GM21423 (cell line): ENCODE measurements around the gene SLIT3.

Experiments
- ATAC-seq: cut with Tn5 transposase; IDR thresholded peaks from one replicate; pipeline ENCODE4 v1.9.1; 2021; ENCODE audit warnings: mild to moderate bottlenecking, moderate library complexity; ENCODE audit not compliant: unreplicated experiment

Gene SLIT3

GRCh38 chr5:168879331-168879730 is 421.6 kb downstream of the SLIT3 start:
- ATAC-seq: peak; percentile 19

DNA sequence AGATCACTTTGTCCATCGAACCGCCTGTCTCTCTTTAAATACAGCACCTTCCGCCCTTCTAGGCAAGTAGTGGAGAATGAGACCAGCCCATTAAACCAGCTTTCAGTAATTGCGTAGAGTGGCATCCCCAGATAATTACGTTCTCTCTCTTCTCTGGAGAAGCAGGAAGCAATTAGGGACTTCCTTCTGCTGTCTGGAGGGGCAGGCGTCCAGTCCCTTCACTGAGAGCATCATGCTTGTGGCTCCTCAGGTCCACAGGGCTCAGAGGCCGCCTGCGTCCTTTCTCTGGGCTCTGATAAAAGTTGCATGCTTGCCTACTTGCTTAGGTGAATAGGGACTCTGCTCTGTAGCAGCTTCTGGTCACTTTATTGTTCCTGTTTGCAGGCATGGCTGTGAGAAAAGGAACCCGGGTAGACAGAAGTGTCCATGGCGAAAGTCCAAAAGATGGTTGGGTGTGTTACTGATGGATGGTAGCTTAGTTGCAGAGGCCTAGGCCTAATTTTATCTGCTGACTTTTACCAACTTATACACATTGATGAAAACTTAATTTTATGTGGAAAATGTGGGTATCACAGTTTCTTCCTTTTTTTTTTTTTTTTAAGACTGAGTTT is 422.7 kb downstream of the SLIT3 start:
- no peak for ATAC-seq

- no peak for ATAC-seq
Observed at GRCh38 chr5:168877132-168877892, 423.6 kb downstream of the SLIT3 start.

DNA sequence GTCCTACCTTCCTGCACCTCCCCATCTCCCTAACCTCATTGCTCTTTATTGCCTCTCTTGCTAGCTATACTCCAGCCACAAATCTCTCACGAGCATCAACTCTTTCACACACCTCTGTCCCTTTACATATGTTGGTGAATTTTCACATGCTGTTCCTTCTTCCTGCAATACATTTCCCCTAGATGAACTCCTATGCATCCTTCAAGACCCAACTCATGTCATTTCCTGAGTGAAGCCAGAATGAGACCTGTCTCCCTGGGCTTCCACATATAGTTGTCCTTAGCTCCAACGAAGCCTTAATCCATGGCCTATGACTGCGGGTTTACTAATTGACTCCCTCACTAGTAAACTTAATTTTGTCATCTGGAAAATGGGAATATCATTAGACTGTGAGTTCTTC is 424.5 kb downstream of the SLIT3 start:
- ATAC-seq: no peak

GRCh38 chr5:168875832-168876231 is 425.1 kb downstream of the SLIT3 start:
- ATAC-seq: no peak

- ATAC-seq: no peak
Observed at GRCh38 chr5:168874713-168875380, 426.1 kb downstream of the SLIT3 start.

- no peak for ATAC-seq
Observed at GRCh38 chr5:168872246-168872645, 428.7 kb downstream of the SLIT3 start.

DNA sequence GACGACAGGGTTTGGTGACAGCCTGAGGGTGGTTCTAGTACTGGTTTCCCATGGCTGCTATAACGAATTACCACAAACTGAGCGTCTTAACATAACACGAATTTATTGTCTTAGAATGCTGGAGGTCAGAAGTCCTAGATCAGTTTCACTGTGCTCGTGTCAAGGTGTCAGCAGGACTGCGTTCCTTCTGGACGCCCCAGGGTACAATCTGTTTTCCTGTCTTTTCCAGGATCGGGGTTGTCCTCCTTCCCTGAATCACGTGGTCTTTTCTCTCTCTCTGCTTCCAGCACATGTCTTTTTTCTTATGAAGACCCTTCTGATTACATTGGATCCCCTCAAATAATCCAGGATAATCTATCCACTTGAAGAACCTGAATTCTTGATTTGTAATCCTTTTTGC is 430.0 kb downstream of the SLIT3 start:
- no peak for ATAC-seq

DNA sequence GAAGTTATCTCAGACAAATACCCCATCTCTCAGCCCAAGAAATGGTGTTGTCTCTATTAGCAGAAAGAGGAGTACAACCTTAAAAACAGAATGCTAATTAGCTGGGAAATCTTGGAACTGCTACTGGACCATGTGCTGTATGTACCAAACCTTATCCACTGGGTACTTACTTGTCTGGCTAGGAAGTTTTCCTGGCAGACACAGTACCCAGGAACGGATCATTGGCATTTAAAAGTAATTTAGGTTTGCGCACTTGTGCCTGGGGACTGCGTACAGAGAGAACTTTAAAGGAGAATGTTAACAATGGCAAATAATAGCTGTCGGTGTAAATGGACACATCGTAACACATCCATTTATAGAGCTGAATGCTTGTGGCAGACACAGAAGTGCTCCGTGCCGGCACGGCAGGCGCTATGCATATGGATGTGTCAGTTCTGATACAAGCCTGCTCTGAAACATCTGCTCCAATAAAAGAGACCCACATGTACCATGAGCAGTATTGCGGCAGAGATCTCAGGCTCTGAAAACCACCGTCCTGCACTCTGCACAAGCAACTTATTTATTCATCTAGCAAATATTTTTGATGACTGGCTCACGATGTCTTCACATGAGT is 431.2 kb downstream of the SLIT3 start:
- no peak for ATAC-seq

- ATAC-seq: no peak
Observed at GRCh38 chr5:168867241-168867640, 433.7 kb downstream of the SLIT3 start.

DNA sequence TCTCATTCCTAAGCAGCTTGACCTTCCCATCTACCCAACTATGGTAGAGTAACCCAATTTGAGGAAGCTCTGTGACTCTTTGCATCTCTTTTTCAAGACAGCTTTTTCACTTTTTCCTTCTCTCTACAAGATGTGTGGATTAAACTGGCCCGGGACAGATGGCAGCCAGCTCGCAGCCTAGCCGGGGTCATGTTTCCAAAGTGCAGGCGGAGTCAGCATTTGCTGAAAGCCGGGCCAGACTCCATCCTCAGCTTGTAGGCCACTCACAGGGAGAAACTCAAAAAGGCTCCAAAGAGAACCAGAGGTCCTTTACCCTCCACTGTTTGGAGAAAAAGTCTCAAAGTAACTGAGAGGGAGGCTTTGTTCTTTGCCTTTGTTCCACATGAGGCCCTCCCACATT is 435.0 kb downstream of the SLIT3 start:
- ATAC-seq: no peak

DNA sequence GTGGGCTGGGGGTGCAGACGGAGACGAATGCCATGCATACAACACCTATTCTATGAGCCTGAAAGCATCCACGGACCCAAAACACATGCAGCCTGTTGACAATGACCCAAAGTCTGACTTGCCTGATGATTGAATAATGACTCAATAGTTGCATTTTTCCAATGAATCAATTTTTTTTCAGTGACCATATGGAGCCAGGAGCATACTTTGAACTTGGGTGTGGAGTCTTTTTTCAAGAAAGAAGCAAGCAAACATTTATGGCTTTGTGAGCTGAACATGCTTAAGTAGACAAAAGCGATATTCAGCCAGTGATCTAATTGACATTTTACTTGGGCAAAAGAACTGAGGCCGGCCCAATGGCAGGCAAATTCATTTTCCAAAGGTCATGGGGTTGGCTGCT is 437.9 kb downstream of the SLIT3 start:
- no peak for ATAC-seq

DNA sequence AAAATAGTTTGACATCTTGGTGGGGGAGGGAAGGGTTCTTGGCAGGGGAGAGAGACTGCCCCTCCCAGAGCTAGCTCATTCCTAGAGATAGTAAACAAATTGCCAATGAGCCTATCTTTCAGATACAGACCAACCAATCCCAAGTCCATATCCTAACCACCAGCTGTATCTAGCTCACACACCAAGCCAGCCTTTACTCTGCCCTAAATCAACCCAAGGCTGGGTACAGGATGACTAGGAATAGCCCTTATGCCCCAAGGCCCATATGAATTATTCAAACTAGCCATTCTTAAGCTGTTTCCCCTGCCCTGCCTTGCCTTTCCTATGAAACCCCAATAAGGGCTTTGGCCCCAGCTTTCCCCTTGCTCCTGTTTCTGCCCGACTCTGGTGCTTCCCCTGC is 440.4 kb downstream of the SLIT3 start:
- ATAC-seq: no peak

GRCh38 chr5:168860081-168860480 is 440.9 kb downstream of the SLIT3 start:
- ATAC-seq: no peak

DNA sequence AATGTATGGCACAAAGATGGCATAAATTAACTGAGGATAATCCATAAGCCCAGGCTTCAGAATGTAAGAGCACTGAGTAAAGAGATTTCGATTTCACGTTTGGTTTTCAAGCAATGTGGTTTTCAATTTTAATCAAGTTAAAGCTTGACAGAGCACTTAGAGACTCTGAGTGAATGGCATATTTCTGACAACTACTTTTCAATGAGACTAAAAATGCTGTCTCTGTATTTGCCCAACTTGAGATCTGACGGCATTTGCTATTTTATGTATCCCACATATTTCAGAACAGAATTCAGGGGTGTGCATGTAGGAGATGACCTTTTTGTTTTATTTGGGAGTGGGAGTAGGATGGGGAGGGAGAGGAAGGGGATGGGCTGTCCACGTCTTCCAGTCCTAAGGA is 441.5 kb downstream of the SLIT3 start:
- no peak for ATAC-seq

DNA sequence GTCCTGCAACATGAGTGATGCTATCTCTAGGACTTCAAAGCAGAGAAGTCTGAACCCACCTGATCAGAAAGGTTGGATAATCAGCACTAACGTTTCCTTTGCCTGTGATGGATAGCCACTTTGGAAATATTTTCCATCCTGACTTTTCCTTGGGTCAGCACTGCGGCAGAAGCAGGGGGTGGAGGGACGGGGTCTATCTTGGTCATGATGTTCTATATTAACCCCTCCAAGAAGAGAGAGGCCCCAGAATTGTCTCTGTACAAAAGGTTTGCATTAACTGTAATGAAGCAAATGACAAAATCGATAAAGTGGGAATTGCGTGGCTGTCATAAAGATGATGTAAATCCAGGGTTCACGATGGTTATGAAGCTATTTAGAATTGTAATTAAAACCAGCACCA is 441.9 kb downstream of the SLIT3 start:
- no peak for ATAC-seq

DNA sequence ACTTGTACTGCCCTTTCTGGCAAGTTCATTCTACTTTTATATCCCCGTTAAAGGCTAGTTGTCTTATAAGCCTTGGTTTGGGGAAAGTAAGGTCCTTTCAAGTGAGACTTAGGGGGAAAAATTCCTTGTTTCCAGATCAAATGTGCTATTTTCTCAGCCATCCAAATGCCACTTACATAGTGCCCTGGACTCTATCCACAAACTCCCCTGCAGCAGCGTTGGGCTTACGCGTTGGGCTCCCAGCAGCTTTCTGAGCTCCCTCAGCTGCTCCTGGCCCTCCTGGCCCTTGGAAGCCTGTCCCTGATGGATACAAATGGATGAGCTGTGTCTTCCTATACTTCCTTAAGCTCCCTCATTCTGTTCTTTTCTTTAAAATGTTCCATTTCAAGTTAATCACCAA is 442.6 kb downstream of the SLIT3 start:
- ATAC-seq: no peak

DNA sequence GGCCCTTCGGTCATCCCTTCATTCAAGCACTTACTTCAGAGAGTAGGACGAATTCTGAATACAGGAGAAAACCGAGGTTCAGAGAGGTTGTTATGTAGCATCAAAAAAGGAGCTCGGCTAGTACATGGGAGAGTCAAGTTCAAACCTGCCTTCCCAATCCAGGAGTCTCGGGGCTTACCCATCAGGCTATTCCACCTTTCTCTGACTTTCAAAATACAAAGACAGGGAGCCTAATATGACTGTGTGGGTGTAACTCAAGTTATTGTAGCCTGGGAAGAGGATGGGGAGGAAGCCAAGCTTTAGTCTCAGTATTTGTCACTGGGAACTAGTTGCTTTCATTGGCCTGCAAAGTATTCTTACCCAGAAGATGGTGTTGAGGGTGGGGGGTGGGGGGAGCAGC is 447.0 kb downstream of the SLIT3 start:
- no peak for ATAC-seq

- peak; percentile 33 for ATAC-seq
Observed at GRCh38 chr5:168852329-168852728, 448.6 kb downstream of the SLIT3 start.

GRCh38 chr5:168851902-168852321 is 449.0 kb downstream of the SLIT3 start:
- ATAC-seq: peak; percentile 86

- ATAC-seq: no peak
Observed at GRCh38 chr5:168850683-168851082, 450.3 kb downstream of the SLIT3 start.

DNA sequence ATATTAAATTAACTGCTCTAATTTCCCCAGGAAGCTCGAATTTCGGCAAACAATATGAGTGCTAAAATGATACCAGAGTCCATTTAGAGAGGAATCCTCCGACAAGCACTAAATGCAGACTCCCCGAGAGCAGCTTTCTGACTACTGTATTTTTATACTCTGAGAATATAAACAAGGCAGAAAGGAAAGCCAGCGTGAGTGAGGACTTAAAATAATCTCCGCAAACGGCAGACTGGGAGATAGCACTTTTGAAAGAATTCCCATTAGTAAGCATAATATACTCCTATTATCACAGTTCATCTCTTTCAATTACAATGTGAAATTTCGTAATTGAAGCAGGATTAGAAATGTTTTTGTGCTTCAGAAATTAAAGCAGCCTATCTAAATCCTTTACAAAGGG is 452.4 kb downstream of the SLIT3 start:
- no peak for ATAC-seq
